Measurements from ENCODE around the gene PTGIS. TPM values are rescaled to one million over a fixed set of nuclear protein-coding genes. Genes with fewer than 3 reads are reported as not detected.

PTGIS gene
- total RNA-seq, 1 donor, result under 0.01 TPM

DNA sequence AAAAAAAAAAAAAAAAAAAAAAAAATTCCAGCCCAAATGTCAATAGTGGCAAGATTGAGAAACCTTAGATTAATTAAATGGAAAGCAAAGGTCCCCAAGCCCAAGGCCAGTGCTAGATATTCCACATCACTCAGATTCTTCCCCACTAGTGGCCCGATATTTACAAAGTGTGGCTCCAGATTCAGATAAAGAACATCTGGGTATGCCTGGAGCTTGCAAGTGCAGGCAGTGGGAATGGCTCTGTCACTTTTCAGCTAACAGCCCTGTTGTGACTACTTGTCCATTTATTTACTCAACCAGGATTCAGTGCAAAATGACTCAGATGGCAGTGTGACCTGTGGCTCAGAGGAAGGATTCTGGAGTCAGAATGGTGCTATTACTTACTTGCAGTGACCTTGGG, 77.2 kb downstream of the PTGIS start:
- H3K4me1 ChIP-seq (ENCODE audit: insufficient read depth, low read length), result no peaks in the 10 kb centered on the region
- H3K27me3 ChIP-seq (ENCODE audit: insufficient read depth, low read length), result peaks cover 33% of the 10 kb centered on the region
- H3K9me3 ChIP-seq (ENCODE audit: low read depth, low read length), result no peaks in the 10 kb centered on the region
- H3K4me3 ChIP-seq (ENCODE audit: low read length), result no peak overlapping the region

DNA sequence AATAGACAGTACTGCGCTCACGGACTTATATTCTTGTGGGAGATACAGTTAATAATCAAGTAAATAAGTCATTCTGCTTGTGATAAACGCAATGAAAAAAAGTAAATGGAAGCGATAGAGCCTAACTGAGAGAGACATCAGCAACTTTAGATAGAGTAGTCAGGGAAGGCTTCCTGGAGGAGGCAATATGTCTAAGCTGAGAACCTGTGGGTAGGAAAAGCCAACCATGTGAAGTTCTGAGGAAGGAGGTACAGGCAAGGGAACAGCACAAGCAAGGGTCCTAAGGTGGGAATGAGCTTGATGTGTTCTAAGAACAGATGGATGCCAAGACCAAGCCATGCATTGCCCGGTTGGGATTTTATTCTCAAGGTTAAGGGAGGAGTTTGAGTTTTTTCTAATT, 78.2 kb downstream of the PTGIS start:
- Histone ChIP-seq H3K4me1 (ENCODE audit: insufficient read depth, low read length) (no peaks in the 10 kb centered on the region), H3K4me3 (ENCODE audit: low read length) (no peak overlapping the region), H3K27me3 (ENCODE audit: insufficient read depth, low read length) (peaks cover 43% of the 10 kb centered on the region), H3K9me3 (ENCODE audit: low read depth, low read length) (no peaks in the 10 kb centered on the region)

DNA sequence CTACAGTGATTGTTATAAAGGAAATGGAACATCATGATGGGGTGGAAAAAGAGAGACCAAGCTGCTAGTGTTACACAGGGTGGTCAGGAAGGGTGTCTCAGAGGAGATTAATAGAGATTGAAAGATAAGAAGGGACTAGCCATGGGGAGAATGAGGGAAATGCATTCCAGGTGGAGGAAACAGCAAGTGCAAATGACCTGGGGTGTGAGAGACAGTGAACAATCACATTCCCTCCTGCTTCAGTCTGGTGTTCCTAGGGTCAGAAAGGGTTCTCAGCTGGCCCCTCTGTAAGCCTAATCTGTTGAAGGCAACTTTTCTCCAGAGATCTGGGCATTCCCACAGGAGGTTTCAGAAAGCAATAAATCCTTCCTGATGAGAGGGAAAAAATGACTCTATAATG, 81.9 kb downstream of the PTGIS start:
- H3K27me3 ChIP-seq (ENCODE audit: insufficient read depth, low read length), result peaks cover 62% of the 10 kb centered on the region
- H3K4me3 ChIP-seq (ENCODE audit: low read length), result no peak overlapping the region
- peaks cover 8% of the 10 kb centered on the region for H3K4me1 ChIP-seq (ENCODE audit: insufficient read depth, low read length)
- no peaks in the 10 kb centered on the region for H3K9me3 ChIP-seq (ENCODE audit: low read depth, low read length)

GRCh38 chr20:49485563-49485962, 82.4 kb downstream of the PTGIS start:
- Histone ChIP-seq H3K4me1 (ENCODE audit: insufficient read depth, low read length) (peaks cover 8% of the 10 kb centered on the region), H3K27me3 (ENCODE audit: insufficient read depth, low read length) (peaks cover 61% of the 10 kb centered on the region), H3K4me3 (ENCODE audit: low read length) (no peak overlapping the region), H3K9me3 (ENCODE audit: low read depth, low read length) (no peaks in the 10 kb centered on the region)

DNA sequence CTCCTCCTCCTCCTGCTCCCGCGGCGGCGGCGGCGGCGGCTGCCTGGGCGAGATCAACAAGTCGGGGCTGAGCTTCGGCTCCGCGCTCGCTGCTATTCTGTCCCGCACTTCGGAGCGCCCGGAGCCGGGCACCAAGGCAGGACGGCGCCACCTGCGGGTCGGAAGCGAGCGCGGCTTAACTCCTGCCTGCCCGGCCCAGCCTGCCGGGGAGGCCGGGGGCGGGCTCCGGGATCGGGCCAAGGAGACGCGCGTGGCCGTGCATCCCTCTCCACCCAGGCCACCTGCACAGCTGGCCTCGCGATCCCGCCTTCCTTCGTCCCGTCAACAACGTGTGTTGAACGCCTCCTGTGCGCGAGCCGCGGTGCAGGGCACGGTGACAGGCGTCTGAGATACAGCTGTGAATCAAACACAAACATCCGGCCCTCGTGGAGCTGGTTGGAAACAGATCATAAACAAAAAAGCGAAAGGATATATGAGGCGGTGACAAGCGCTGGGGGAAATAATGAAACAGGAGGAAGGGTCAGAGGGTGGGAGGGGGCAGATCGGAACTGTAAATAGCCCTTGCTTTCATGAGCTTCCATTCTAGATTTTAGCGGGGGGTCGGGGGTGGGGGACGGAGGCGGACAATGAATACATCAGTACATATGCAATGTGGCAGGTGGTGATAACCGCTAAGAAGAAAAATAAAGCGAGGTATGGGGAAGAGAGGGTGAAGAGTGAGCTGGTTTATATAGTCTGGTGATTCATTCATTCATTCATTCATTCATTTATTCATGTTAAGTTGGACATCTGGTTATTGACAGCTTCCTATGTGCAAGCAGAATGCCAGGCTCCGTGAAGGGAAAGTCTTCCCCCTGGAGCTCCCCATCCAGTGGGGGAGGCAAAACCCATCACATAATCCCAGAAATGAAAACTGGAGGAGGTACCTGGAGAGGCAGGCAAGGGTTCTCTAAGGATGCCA, 83.5 kb downstream of the PTGIS start:
- no peak overlapping the region for H3K4me3 ChIP-seq (ENCODE audit: low read length)
- H3K27me3 ChIP-seq (ENCODE audit: insufficient read depth, low read length), result peaks cover 59% of the 10 kb centered on the region
- H3K9me3 ChIP-seq (ENCODE audit: low read depth, low read length), result no peaks in the 10 kb centered on the region
- H3K4me1 ChIP-seq (ENCODE audit: insufficient read depth, low read length), result peaks cover 8% of the 10 kb centered on the region

- peaks cover 8% of the 10 kb centered on the region for H3K4me1 ChIP-seq (ENCODE audit: insufficient read depth, low read length)
- H3K9me3 ChIP-seq (ENCODE audit: low read depth, low read length), result no peaks in the 10 kb centered on the region
- no peak overlapping the region for H3K4me3 ChIP-seq (ENCODE audit: low read length)
- peaks cover 54% of the 10 kb centered on the region for H3K27me3 ChIP-seq (ENCODE audit: insufficient read depth, low read length)
These were observed 84.2 kb downstream of the PTGIS start for GRCh38 chr20:49483696-49484123.

GRCh38 chr20:49483018-49483695, 84.8 kb downstream of the PTGIS start:
- Histone ChIP-seq H3K4me1 (ENCODE audit: insufficient read depth, low read length) (peaks cover 8% of the 10 kb centered on the region), H3K27me3 (ENCODE audit: insufficient read depth, low read length) (peaks cover 51% of the 10 kb centered on the region), H3K4me3 (ENCODE audit: low read length) (no peak overlapping the region), H3K9me3 (ENCODE audit: low read depth, low read length) (no peaks in the 10 kb centered on the region)

GRCh38 chr20:49482621-49483017, 85.3 kb downstream of the PTGIS start, which contains the start of gene KCNB1:
Gene KCNB1, minus strand, starts transcription at chr20:49482668. Its CDS starts 188 bp downstream, at chr20:49482480.
- H3K4me3 ChIP-seq (ENCODE audit: low read length), result no peak within 1 kb of the TSS
- H3K9me3 ChIP-seq (ENCODE audit: low read depth, low read length), result no peaks in the 10 kb centered on the region
- H3K27me3 ChIP-seq (ENCODE audit: insufficient read depth, low read length), result peaks cover 48% of the 10 kb centered on the region
- H3K4me1 ChIP-seq (ENCODE audit: insufficient read depth, low read length), result peaks cover 8% of the 10 kb centered on the region

- peaks cover 44% of the 10 kb centered on the region for H3K27me3 ChIP-seq (ENCODE audit: insufficient read depth, low read length)
- peaks cover 8% of the 10 kb centered on the region for H3K4me1 ChIP-seq (ENCODE audit: insufficient read depth, low read length)
- H3K4me3 ChIP-seq (ENCODE audit: low read length), result no peak overlapping the region
- H3K9me3 ChIP-seq (ENCODE audit: low read depth, low read length), result no peaks in the 10 kb centered on the region
These were observed 85.8 kb downstream of the PTGIS start for GRCh38 chr20:49482173-49482572.

- Histone ChIP-seq H3K9me3 (ENCODE audit: low read depth, low read length) (no peaks in the 10 kb centered on the region), H3K27me3 (ENCODE audit: insufficient read depth, low read length) (peaks cover 34% of the 10 kb centered on the region), H3K4me3 (ENCODE audit: low read length) (no peak overlapping the region), H3K4me1 (ENCODE audit: insufficient read depth, low read length) (peaks cover 8% of the 10 kb centered on the region)
These were observed 86.8 kb downstream of the PTGIS start for GRCh38 chr20:49481116-49481515.

DNA sequence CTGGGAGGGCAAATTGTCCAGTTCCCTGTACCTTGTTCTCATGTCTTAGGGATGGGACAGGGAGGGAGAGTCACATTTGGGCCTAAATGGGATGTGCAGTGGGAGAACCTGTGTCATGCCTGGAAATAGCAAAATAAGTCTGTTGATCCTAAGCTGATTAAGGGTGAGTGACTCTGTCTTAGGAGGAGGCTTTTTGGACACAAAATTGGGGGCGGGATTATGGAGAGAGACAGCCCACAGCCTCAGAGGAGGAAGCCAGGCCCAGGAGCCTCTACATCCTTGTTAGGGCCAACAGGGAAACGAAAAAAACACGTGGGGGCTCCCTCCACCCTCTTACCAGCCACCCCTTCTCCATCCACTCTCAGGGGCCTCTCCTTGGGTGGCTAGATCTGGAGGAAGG, 87.7 kb downstream of the PTGIS start:
- no peak overlapping the region for H3K4me3 ChIP-seq (ENCODE audit: low read length)
- H3K27me3 ChIP-seq (ENCODE audit: insufficient read depth, low read length), result peaks cover 27% of the 10 kb centered on the region
- H3K9me3 ChIP-seq (ENCODE audit: low read depth, low read length), result no peaks in the 10 kb centered on the region
- peaks cover 8% of the 10 kb centered on the region for H3K4me1 ChIP-seq (ENCODE audit: insufficient read depth, low read length)

DNA sequence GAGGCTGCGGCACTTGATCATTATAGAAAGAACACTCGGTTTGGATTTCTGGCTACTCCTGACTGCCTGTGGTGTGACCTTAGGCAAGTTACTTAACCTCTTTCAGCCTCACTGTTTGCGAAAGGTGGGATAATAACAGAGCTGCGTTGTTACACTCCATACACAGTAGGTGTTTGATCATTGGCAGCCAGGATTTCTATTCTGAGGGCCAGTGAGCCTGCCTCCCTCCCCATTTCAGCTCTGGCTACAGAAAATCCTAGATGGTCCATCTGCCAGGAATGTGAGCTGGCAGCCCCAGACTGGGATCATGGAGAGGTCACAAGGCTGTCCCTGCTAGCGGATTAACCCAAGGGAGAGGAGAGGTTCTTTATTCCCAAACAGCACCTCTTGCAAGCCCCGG, 88.2 kb downstream of the PTGIS start:
- Histone ChIP-seq H3K9me3 (ENCODE audit: low read depth, low read length) (no peaks in the 10 kb centered on the region), H3K27me3 (ENCODE audit: insufficient read depth, low read length) (peaks cover 23% of the 10 kb centered on the region), H3K4me3 (ENCODE audit: low read length) (no peak overlapping the region), H3K4me1 (ENCODE audit: insufficient read depth, low read length) (peaks cover 8% of the 10 kb centered on the region)

DNA sequence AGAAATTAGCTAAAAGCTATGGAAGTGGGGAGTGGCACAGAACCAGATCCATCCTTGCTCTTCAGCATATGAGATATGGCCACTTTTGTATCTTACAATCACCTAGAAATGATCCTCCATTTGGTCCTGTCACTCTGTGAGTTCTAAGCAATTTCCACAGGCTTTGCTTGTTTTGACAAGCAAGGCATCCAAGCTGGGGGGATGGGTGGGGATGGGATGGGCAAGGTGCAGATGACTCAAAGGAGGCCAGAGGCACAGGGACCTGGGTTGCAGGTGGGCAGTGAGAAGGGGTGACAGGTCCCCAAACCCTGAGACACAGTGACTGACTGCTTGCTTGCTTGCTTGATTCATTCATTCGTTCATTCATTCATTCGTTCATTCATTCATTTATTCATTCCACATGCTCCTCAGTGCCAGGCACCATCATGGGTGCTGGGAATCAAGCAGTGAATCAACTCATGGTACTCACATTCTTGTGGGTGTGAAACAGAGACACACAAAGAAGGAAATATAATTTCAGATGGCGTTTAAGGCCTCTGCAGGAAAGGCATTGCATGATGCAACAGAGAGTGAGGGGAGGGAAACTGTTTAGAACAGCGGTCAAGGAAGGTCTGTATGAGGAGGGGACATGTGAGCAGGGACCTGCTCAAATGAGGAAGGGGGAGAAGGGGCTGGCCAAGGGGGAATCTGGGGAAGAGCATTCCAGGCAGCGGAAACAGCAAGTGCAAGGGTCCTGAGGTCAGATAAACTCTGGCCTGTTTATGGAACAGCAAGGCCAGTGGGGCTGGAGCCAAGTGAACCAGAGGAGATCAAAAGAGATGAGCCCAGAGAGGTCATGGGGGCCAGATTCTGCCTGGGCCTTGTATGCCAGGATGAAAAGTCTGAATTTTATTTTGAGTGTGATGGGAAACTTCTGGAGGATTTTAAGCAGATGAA, 88.9 kb downstream of the PTGIS start:
- peaks cover 17% of the 10 kb centered on the region for H3K27me3 ChIP-seq (ENCODE audit: insufficient read depth, low read length)

GRCh38 chr20:49478266-49478665, 89.7 kb downstream of the PTGIS start:
- Histone ChIP-seq H3K27me3 (ENCODE audit: insufficient read depth, low read length) (peaks cover 13% of the 10 kb centered on the region), H3K4me3 (ENCODE audit: low read length) (no peak overlapping the region), H3K9me3 (ENCODE audit: low read depth, low read length) (no peaks in the 10 kb centered on the region)

More for the DNA sequence above, 88.9 kb downstream of the PTGIS start:
- Histone ChIP-seq H3K4me1 (ENCODE audit: insufficient read depth, low read length) (peaks cover 3% of the 10 kb centered on the region), H3K9me3 (ENCODE audit: low read depth, low read length) (no peaks in the 10 kb centered on the region), H3K4me3 (ENCODE audit: low read length) (no peak overlapping the region)

More at GRCh38 chr20:49478266-49478665, 89.7 kb downstream of the PTGIS start:
- no peaks in the 10 kb centered on the region for H3K4me1 ChIP-seq (ENCODE audit: insufficient read depth, low read length)
